HG03520 (cell line): ENCODE data around the gene GJC2.
"Not testable (repeated sequence)": the region's sequence is repeated elsewhere in the genome, so short reads cannot be mapped to it uniquely, and the experiment has no call there.

Experiments
- ATAC-seq: cut with Tn5 transposase; IDR thresholded peaks from one replicate; pipeline ENCODE4 v1.9.1; 2021; ENCODE audit warnings: mild to moderate bottlenecking, moderate library complexity; ENCODE audit not compliant: unreplicated experiment

The GJC2 gene

GRCh38 chr1:228184152-228184551 lies 34.4 kb downstream of the GJC2 start:
- ATAC-seq: no peak

DNA sequence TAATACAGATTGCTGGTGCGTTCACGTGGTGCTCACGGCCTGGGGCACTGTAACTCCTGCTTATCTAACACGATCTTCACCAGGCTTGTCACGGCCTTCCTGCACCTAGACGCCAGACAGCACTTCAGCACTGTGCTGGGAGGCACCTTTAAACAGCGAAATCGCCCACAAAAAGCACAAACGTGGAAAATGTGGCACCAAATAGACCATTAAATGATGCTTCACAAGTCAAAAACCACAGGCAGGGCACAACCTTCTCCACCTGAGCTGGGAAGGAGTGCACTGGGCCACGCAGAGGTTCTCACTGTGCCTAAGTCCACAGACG lies 35.9 kb downstream of the GJC2 start:
- ATAC-seq: no peak

- ATAC-seq: not testable (repeated sequence)
Measured at GRCh38 chr1:228188249-228188648, 38.5 kb downstream of the GJC2 start.

- ATAC-seq: no peak
Measured at GRCh38 chr1:228190182-228190581, 40.5 kb downstream of the GJC2 start.

DNA sequence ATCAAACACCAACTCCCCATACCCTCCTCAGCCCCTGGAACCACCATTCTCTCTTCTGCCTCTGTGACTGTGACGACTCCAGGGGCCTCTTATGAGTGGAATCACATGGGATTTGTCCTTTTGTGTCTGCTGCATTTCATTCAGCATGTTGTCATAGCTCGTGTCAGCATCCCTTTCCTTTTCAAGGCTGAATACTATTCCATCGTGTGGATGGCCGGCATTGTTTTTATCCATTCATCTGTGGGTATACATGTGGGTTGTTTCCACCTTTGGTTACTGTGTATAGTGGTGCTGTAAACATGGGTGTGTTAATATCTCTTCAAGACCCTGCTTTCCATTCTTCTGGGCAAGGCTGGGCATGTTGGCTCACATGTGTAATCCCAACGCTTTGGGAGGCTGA lies 41.0 kb downstream of the GJC2 start:
- no peak for ATAC-seq

DNA sequence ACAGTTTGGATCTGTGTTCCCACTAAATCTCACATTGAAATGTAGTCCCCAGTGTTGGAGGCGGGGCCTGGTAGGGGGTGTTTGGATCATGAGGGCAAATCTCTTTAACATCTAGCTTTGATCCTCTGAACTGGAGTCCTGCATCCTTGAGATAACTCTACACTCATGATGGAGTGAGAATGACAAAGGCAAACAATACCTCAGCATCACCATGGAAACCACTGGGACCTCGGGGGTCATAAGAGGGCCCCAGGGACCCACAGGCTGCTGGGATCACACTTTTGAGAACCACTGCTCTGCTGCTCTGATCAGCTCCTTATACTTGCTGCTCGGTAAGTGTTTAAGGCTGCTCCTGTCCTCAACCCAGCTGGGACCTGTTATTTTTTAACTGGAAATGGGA lies 44.7 kb downstream of the GJC2 start:
- no peak for ATAC-seq

DNA sequence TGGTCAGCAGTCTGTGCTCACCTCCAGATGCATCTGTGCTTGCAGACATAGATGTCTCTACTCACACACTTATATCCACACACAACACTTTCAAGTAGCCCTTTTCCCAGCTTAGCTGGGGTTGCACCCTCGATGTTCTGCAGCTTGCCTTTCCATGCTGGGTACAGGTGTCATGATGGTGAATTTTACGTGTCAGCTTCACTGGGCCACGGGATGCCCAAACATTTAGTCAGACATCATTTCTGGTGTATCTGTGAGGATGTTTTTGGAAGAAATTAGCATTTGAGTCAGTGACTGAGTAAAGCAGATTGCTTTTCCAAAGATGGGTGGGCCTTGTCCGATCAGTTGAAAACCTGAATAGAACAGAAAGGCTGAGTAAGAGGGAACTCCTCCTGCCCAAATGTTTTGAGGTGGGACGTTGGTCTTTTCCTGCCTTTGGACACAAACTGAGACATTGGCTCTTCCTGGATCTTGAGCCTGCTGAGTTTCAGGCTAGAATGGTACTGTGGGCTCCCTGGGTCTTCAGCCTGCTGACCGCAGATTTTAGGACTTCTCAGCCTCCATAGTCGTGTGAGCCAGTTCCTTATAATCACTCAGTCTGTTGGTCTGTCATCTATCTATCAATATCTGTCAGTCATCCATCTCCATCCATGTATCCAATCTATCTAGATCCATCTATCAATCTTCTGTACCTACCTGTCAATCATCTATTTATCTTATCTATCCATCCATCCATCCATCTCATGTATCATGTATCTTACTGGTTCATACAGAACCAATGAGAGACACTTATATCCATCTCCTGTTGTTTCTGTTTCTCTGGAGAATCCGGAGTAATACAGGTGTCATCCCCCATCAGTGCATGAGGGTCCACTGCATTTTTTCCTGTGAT lies 45.4 kb downstream of the GJC2 start:
- no peak for ATAC-seq

- ATAC-seq: no peak
Measured at GRCh38 chr1:228197555-228198147, 47.9 kb downstream of the GJC2 start.

GRCh38 chr1:228198977-228199590 lies 49.4 kb downstream of the GJC2 start:
- no peak for ATAC-seq

DNA sequence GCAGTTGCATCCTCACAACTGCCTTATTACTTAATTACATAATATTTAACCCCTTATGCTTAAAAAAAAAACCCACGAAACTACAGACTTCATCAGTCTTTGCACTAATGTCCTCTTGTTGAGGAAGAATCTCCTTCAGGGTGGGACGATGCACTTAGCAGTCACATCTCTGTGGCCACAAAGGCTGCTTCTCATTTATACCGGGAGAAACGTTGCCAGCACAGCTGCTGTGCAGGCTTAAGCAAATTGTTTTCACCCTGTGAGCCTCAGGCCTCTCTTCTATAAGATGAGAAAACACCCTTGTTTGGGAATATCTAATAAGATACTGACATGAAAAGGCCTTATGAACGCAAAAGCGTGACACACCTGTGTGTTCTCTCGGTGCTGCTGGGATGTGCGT lies 55.2 kb downstream of the GJC2 start:
- ATAC-seq: no peak

DNA sequence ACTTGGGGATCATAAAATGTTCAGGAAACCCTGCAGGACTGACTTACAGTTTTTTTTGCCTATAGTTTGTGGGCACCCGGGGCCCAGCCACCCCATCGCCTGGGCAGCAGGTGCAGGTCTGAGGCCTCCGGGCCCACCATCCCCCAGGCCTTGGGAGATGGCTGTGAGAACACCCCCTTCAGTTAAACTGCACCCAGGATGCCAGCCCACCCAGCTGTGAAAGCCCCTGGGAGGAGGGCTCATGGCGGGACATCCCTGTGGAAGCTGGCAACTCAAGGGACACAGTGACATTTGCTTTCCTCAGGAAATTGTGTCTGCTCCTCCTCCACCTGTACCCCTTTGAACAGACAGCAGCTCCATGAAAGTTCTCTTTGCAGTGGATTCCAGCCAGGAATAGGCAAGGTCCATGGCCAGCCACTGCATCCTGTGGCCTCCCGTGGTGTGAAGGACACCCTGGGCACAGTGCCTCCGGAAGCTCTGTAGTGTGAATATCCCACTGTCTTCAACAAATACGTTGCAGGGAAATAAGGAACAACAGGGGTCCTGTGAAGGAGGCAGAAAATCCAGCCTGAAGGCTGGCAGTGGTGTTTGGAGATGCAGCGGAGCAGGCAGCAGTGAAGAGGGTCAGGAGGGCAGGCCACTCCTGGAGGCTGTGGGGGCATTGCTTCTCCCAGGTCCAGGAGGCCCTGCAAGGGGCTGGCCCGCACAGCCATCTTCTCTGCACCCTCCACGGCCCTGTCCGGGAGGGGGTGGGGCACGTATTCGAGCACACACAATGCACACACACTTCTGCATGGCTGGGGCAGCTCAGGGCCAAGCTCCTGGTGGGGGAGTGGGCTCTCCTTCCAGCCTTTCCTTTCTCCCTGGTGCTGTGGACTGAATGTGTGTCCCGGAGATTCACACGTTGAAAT lies 56.1 kb downstream of the GJC2 start:
- no peak for ATAC-seq

DNA sequence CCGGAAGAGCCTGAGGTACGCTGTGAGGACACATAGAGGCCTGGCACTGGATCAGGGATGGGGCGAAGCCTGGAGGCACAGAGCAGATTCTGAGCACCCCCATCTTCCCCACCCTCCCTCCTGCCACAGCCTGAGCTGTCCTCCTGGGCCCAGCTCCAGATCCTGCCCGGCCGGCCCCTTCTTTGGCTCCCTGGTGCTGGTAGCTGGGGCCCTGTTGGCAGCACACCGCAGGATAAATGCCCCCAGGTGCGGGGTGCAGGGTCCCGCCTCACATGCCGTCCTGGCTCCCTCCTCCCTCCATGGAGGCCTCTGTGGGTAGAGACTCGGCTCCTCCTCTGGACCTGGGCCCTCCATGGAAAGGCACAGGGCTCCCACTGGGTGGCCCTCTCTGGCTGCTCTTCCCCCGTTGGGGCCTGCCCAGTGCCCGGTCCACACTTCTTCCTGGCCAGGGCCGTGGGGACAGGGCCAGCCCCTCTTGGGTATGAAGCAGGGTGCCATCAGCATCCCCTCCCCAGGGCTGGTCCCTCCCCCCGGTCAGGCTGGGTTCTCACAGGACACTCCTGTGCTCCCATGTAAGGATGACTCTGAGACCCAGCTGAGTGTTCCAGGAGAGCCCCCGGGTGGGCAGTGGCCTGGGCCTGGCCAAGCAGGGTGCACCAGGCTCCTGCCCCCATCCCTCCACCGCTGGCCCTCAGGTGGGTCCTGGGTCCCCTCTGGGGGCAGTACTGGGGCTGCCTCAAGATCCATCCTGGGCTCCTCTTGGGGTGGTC lies 57.0 kb downstream of the GJC2 start:
- ATAC-seq: no peak

DNA sequence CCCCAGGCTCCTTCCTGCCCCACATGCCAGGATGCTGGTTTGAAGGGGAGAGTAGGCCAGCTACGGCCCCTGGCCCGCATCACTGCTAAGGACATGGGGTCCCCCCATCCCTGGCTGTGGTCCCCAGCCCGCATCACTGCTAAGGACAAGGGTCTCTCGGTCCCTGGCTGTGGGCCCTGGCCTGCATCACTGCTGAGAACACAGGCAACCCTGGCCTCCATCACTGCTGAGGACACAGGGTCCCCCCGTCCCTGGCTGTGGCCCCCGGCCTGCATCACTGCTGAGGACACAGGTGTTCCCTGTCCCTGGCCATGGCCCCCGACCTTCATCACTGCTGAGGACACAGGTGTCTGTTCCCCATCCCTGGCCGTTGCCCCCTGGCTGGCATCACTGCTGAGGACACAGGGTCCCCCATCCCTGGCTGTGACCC lies 57.7 kb downstream of the GJC2 start:
- ATAC-seq: no peak

DNA sequence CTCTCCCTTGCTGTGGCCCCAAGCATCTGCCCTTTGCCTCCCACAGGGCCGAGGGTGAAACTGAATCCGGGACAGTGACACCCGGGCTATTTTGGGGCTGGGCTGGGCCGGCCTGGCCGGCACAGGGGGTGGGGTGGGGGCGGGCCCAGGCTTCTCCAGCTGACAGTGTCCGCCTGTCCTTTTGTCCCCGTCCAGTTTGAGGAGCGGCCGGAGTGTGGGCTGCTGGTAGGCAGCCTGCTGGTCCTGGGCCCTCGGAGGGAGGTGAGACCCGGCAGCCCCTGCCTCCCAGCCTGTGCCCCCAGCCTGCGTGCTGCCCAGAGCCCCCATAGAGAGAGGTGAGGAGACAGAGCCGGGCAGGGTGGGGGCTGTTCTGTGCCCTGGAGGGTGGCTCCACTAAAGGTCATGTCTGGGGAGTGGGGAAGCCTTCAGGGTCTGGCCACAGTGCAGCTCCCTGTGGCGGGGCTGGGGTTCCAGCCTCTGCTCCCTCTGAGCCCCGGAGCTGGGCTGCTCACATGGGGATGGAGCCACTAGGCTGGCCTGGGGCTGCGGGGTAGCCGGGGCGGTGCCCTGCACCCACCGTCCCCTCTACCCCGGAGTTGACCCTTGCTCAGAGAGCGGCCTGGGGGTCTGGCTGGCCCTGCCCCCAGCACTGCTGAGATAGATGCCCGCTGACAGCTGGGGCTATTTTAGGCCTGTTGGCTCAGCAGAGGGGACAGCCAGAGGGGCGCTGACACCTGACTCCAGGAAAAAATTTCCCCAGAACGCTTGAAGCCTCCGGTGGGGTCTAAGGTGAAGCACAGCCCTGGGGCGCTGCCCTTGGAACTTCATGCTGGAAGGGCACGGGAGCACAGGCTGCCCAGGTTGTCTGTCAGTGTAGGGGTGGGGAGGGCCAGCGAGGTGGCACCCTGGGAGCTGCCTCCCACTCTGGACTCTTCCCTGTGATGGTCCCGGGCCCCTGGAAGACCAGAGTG lies 58.4 kb downstream of the GJC2 start, which contains the start of gene OBSCN:
OBSCN (plus strand) TSS at position 194 of the 971 bp plus-strand sequence. CDS start 3,740 bp downstream, outside the sequence.
- no peak for ATAC-seq

- ATAC-seq: no peak
Measured at GRCh38 chr1:228208831-228209551, 59.3 kb downstream of the GJC2 start.
